Measurements from ENCODE around the gene NELL1.
"Not testable (repeated sequence)": the region's sequence is repeated elsewhere in the genome, so short reads cannot be mapped to it uniquely, and the experiment has no call there.

The NELL1 gene

DNA sequence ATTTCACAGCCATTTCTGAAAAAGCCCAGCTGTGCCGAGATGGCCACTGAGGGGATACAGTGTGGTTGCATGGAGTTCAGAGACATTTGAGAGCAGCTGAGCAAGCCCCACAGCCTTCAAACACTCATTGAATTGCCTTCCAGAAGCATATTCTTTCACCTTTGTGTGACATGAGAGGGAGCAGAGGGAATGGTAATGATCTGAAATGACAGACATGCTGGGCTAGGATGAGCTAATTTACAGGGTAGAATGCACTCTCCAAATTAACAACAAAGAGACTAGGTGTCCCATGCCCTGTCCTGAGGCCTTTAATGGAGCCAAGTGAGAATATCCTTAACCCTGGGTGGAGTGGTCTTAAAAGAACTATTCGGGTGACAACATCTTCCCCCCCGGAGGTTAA lies 585.4 kb downstream of the NELL1 start:
- DNase-seq = no peak

DNA sequence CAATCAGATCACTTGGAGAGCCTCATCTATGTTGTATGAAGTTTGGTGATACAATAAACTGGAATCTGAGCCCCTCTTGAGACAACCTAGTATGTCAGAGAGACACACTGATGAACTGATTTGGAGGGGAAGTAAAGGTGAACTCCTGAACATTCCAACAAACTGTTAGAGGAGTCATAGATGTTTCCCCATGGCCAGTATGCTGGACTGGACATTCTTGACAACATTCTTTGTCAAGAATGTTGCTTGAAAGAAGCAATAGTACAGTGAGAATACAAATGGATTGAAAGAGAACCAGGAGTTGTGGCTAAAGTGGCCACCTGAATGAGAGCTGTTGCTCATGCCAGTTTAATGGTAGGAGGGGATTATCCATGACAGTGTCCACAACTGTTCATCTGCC lies 588.1 kb downstream of the NELL1 start:
- DNase-seq = no peak

DNA sequence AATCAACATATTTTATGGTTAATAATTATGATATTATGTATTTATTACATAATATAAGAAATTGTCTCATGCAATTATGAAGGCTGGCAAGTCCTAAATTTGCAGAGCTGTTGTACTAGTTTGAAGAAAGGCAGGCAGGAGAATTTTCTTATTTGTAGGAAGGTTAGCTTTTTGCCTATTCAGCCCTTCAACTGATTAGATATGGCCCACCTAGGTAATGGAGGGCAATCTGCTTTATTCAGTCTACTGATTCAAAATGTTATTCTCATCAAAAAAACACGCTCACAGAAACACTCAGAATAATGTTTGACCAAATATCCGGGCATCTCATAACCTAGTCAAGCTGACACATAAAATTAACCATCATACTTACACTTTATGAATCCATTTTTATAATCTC lies 589.0 kb downstream of the NELL1 start:
- no peak for DNase-seq

DNA sequence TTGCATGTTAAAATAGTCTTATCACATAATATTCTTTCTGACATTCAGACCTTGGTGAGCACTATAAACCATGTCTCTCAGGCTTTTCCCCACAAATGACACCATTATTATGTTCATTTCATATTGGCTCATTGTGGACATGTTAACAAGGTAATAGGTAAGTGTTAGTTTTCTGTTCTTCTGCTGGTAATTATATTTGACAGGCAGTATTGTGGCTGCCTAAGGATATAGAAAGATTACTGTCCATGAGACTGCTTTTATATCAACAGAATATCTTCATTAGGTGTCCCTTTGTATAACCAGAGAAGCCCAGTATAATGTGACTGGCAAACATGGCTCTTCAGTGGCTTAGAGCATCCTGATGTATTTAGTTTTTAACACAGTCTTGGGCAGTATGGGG lies 590.7 kb downstream of the NELL1 start:
- DNase-seq = no peak

DNA sequence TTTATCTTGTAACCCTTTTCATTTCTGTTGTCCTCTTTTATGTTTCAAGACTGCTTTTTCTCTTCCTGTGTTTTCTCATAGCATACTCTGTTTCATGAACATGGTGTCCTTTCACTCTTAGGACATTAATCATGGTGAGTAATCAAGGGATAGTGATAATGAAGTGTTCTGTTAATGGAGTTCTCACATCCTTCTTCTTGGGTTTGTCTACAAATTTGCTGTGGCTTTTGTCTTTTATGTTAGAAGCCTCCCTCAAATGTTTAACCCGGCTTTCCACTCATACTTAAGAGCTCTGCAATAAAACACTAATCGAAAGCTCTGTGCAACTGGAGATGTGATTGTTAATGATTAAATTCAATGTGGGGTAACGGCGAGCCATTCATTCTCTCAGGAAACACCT lies 593.6 kb downstream of the NELL1 start:
- no peak for DNase-seq

DNA sequence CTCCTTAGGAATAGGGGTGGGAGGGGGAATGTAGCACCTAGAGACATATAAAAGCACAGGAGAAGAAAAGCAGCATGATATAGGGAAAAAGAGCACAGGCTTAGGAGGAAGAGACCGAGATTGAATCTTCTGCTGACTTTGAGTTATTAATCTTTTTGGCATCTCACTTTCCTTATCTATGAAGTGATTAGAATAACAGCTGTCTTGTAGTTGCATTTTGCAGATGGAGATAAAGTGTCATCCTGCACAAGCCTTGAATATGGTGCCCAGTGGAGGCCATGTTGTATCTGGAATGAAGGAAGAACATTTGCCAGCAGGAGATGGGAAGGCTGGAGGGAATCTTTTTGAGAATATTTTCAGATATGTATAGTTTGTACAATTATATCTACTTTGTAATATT lies 594.7 kb downstream of the NELL1 start:
- DNase-seq = no peak

DNA sequence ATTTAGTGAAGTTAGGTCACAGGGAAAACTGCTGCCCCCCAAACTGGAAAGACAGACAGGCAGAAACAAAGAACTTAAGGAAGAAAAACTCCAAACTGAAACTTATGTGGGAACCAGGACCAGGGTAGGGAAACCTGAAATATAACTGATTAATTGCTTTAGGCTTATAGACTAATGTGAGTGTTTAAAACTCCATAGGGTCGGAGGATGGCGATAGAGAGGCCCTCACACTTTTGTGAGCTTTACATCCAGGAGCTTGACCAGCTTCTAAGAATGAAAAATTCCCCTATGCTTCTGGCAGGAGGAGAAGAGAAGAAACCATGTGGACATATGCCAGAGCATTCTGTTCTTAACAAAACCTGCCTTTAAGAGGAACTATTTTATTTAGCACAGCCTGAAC lies 598.6 kb downstream of the NELL1 start:
- no peak for DNase-seq

DNA sequence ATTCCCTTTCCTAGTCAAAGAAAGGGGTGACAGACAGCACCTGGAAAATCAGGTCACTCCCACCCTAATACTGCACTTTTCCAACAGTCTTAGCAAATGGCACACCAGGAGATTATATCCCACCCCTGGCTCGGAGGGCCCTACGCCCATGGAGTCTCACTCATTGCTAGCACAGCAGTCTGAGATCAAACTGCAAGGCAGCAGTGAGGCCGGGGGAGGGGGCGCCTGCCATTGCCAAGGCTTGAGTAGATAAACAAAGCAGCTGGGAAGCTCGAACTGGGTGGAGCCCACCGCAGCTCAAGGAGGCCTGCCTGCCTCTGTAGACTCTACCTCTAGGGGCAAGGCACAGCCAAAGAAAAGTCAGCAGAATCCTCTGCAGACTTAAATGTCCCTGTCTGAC lies 602.8 kb downstream of the NELL1 start:
- not testable (repeated sequence) for DNase-seq

DNA sequence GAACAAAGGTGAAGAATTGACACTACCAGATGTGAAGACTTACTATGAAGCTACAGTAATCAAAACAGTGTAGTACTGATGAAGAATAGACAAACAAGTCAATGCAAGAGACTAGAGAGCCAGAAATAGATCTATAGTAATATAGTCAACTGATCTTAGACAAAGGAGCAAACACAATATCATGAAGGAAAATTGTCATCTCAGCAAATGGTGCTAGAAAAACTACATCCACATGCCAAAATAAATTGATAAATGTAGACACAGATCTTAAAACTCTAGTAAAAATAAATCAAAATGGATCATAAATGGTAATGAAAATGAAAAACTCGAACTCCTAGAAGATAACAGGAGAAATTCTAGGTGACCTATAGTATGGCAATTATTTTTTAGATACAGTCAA lies 609.5 kb downstream of the NELL1 start:
- no peak for DNase-seq

DNA sequence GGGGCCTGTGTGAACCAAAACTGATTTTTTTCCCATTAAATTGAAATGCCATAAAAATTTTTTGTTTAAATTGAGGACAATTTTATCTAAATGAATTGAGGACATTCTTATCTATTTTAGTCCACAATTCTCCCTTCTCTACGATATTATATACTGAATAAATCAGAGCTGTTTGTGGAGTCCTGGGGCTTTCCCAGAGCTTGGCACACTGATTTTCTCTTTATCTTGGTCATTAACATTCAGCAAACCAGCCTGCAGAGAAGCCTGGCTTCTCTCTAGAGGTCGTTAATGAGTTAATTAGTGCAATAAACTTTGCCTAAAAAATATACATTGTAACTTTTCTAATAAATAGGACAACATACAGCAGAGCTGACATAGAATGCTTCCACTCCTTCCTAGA lies 615.7 kb downstream of the NELL1 start:
- DNase-seq = no peak

DNA sequence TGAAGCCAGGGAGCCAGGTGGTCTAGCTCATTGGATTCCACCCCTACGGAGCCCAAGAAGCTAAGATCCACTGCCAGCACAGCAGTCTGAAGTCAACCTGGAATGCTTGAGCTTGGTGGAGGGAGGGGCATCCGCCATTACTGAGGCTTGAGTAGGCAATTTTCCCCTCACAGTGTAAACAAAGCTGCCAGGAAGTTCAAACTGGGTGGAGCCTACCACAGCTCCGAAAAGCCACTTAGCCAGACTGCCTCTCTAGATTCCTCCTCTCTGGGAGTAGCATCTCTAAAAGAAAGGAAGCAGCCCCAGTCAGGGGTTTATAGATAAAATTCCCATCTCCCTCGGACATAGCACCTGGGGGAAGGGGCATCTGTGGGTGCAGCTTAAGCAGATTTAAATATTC lies 620.3 kb downstream of the NELL1 start:
- DNase-seq = no peak

DNA sequence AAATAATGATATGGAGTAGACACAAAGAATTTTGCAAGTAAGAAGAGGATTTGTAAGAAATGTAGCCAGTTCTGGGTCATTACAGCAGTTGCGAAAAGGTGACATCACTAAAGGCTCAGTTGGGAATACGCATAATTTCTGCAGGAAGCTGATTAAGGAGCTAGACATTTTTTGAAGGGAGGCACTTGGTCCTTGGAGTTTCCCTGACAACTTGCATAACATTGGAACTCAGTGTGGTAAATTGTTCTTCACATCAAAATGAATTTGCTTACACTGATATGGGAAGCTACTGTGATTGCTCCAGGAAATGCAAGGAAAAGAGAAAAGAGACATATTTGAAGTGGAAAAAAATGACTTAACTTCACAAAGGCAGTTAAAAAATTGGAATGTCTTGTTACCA lies 626.1 kb downstream of the NELL1 start:
- no peak for DNase-seq

DNA sequence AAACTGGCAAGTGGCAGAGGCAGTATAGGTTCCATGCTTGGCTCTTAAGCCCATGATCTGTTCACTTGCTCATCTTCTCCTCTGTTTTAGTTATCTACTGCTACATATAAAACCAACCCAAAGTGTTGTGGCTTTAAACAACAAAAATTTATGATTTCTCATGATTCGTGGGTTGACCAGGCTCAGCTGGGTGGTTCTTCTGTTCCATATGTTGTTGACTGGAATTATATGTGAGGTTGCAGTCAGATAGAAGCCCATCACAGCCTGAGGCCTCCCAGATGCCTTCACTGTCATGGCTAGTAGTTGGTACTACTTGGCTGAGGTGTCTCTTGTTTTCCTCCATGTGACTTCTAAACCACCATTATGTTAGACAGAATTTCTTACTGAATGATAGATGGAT lies 632.6 kb downstream of the NELL1 start:
- DNase-seq = no peak

DNA sequence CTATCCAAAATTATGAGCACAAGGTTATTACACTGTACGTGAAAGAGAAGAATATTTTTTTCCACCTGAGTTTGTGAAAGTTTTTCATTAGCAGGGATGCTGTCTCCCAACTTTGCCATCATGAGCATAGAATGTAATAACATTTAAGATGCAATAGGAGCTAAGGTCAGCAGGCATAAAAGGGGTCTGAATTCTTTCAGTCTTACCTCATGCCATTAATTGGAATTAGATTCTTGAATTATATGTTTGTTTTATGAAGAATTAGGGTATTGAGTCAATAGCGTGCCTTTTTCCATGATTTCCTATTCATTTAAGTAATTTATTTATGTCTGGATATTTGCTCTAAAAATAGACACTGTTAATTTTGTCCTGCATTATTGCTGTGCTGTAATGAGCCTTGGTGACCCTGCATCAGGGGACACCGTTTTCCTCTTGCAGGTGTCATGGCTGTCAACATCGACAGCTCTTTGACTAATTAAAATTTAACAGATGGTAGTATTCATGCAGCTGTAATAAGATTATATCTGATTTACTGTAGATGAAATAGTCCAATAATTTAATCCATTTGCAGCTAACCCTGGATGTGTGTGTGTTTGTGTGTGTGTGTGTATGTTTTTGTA lies 637.5 kb downstream of the NELL1 start:
- DNase-seq = no peak

DNA sequence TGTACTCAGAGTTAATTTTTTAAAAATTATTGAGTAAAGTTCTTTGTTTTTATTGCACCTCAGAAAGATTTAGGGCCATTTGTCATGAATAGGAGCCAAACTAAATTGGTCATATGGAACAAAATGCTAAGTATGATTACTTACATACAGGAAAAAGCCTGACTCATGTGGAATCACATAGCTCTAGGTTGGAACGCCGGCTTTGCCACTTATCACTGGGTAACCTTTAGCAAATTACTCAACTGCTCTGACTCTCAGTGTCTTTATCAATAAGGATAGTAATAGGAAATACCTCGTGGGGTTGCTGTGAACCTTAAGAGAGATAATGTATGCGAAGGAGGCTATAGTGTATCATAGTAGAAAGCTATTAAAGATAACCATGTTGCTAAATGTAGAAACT lies 638.5 kb downstream of the NELL1 start:
- DNase-seq = no peak

DNA sequence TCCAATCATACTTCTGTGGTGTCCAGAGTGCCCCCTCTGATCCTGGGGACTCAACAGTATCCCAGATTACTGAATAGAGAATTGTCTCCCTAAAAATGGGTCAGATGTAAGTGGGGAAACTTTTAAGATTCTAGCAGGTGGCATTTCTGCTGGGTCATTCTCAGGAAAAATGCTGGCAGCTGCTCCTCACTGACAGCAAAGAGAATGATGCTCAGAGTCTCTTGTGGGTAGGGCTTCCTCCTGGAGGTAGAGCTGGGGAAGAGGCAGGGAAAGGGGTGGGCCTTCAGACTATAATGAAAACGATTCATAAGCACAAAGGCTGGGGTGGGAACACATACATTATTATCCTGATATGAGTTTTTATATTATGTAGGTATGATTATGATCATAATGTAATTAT lies 647.2 kb downstream of the NELL1 start:
- DNase-seq = no peak

DNA sequence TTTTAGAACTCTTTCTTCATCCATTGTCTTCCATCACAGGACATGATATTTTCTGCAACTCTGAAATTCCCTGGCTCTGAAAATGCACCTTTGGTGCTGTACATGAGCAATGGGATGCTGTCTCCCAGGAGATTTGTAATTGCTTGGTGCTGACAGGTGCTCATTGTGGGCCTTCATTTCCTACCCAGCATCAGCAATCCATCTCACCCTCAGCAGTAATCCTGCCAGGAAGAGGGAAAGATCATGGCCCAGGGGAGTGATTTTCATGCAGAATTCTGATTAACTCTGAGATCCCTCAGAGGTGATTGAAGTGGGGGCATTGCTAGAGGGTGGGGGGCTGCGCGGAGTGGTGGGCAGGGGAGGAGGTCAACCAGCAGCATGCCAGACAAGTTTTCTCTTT lies 651.7 kb downstream of the NELL1 start:
- DNase-seq = no peak

DNA sequence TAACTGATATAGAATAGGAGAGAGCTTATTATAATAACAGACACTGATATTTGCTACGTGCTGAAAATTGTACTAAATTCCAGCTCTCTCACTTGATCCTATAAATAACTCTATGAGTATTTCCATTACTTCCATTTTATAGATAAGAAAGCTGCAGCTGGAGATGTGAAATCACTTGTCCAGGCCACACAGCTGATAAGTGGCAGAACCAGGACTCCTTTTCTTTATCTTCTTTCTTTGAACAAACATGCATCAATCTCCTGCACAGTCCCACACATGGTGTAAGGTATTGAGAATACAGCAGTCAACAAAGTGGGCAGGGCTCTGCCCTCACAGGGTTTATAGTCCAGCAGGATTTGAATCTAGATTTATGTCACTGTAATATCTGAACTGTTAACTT lies 652.1 kb downstream of the NELL1 start:
- no peak for DNase-seq

DNA sequence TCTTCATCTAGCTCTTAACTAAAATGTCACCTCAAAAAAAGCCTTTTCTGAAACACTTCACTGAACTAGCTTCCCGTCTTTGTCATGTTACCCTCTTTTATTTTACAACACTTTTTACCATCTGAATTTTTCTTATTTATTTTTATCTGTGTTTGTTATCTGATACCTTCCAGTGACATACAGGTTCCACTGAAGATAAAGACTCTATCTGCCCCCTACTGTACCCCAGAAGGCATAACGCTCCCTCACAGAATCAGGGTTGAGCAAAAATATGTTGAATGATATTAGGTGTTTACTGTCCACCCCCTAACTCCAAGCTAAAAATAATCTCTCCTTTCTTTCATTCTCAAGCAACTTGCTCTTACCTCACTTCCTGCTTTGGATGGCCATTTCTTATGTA lies 654.2 kb downstream of the NELL1 start:
- DNase-seq = no peak

DNA sequence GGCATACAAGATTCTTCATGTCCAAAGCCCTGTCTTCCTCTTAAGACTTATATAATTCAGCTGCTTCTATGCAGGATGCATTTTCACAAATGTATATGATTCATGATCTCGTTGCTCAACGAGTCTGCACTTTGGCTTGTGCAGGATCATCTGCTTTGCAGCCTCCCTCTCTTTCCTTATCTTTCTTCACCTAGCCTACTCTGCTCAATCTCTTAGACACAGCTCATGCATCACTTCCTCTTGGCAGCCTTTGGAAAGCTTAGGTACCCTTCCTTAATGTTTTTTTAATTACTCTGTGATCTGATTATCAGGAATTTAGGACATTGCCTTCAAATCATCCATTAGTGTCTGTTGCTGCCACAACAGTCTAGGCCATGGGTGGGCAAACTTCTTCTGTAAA lies 673.8 kb downstream of the NELL1 start:
- DNase-seq = no peak

DNA sequence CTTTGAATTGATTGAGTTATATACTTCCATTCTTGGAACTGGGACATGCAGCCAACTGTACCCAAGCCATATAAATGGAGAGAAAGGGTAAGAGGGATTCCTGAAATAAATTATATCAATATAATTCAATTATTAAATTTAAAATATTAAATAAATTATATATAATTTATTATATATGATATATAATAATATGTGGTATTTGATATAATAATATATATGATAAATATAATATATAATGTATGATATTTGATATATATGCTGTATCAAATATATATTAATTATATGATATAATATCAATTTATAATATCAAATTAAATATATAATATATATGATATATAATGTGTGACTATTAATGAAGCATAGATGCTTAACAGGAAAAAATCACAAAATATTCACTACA lies 677.0 kb downstream of the NELL1 start:
- DNase-seq = no peak

DNA sequence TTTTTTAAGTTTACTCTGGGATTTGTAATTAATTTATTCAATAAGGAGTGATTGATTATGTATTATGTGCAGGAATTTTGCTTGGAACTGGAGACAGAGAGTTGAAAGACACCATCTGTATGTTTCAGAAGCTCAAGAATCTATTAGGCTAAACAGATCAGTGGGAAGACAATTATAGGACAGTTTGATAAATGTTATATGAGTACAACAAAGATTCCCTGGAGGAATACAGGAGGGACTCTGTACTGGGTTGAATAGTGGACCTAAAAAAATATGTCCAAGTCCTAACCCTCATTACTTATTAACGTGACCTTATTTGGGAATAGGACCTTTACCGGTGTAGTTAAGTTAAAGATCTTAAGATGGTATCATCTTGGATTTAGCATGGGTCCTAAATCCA lies 681.2 kb downstream of the NELL1 start:
- no peak for DNase-seq

DNA sequence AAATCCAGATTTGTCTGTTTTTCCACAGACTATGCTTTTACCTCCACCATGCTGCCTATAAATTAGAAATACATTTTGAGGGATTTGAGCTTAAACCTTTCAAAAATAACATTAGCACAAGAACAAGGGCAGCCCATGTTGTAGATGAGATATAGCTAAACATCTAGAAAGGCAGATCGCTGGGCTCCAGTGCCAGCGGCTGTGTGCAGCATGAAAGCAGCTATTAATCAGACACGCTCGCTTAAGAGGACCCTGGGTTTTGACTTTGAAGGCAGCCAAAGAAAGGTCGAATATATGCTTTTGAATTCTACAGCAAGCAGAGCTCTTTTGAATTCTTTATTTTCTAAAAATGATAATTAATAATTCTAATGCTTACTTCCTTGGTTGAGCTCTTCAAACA lies 684.0 kb downstream of the NELL1 start:
- no peak for DNase-seq

DNA sequence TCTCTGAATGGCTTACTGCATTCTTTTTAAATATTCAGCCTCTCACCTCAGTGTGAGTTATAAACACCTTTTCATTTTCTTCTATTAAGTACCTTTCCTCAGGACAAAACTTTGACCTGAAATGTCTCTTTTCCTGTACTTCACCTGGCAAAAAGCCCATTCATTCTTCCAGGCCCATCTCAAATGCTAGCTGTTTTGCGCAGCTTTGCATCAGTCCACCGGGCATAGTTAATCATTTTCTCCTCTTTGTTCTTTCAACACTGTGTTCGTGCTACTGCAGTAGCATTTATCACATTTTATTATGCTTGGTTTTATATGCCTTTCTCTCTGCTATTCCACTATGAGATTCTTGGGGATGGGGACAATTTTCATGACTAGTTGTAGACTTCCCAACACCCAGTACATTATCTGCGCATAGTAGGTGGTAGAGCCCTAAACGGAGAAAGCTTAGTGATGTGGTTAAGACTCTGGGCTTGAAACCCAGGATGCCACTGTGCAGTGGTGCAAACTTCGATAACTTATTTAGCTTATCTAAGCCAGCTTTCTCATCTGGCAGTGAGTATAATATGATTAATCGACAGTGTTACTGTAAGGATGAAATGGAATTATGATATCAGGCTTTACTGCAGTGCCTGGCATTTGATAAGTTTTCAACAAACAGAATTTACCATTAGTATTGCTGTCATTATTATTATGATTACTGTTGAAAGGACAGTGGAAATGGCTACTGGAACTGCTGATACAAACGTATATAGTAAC lies 695.7 kb downstream of the NELL1 start:
- DNase-seq = no peak

DNA sequence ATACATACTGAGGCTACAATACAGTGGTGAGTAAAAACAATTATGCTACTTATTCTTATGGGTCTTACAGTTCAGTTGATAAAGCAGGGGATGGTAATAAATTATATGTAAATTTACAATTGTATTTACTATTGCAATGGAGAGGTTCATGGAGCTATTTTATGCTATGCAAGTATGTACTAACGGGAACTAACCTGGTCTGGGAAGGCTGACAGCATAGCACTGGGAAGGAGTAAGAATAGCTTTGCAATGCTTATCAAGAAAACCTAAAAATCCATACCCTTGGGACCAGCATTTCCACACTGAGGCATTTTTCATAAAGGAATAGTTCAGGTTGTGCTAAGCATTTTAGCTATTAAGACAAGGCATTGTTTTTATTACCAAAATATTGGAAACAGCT lies 700.6 kb downstream of the NELL1 start:
- no peak for DNase-seq
